ENCODE data around the gene ABCC1.

DNA sequence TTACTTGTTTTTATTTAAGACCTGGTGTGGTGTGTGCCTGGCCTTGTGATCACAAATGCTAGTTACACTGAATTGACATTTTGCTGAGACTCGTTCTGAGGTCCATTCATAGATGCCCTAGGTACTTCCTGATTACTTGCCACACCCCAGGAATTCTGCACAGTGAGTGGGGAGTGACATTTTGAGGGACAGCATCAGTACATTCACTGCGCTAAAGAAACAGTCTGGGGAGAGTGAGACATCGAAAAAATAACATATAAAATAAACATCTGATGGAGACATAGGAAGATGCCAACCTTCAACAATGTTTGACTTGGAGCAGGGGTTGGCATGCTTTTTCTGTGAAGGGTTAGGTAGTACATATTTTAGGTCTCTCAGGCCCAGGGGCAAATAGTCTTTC lies 30.4 kb downstream of the ABCC1 start:
- TF ChIP-seq, protein P1, sequence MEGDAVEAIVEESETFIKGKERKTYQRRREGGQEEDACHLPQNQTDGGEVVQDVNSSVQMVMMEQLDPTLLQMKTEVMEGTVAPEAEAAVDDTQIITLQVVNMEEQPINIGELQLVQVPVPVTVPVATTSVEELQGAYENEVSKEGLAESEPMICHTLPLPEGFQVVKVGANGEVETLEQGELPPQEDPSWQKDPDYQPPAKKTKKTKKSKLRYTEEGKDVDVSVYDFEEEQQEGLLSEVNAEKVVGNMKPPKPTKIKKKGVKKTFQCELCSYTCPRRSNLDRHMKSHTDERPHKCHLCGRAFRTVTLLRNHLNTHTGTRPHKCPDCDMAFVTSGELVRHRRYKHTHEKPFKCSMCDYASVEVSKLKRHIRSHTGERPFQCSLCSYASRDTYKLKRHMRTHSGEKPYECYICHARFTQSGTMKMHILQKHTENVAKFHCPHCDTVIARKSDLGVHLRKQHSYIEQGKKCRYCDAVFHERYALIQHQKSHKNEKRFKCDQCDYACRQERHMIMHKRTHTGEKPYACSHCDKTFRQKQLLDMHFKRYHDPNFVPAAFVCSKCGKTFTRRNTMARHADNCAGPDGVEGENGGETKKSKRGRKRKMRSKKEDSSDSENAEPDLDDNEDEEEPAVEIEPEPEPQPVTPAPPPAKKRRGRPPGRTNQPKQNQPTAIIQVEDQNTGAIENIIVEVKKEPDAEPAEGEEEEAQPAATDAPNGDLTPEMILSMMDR (IDR thresholded peaks at IDR 0.05; ENCODE audit: insufficient read depth, low read length, poor library complexity, severe bottlenecking): no peak
- no peak for TF ChIP-seq EZH2phosphoT487 (conservative IDR thresholded peaks at IDR 0.05; ENCODE audit: low read length)

Measured in SU-DHL-6 (cell line).